Panc1 (cell line): ENCODE data around the gene NCOA3. TPM values are rescaled to one million over a fixed set of nuclear protein-coding genes. Genes with fewer than 3 reads are reported as not detected.

Experiments
- ATAC-seq: fragments of 200-7000 bp; cut with Tn5 transposase; 2 replicates; pipeline ENCODE4 v1.9.1; 2020; ENCODE audit warnings: mild to moderate bottlenecking, moderate library complexity
- BruUV-seq: library from RNA; stranded (reverse); fragments of 400-500 nt; replicated peaks from 2 replicates; lab custom pipeline; 2021; lab: Mats Ljungman, UMichigan
- CTCF ChIA-PET: fragments of 300-600 bp; sonication (Branson Sonifier 250); formaldehyde crosslinking; loops from one replicate; lab custom pipeline; 2022; ENCODE audit warnings: antibody characterized with exemption; lab: Charles Lee
- POLR2A ChIA-PET: fragments of 300-600 bp; sonication (Branson Sonifier 250); formaldehyde crosslinking; loops from one replicate; lab custom pipeline; 2022; ENCODE audit warnings: antibody characterized with exemption; lab: Charles Lee
- DNase-seq: peaks from one replicate; pipeline ENCODE4 v3.0.0-alpha.2; 2010; ENCODE audit warnings: low read depth, low spot score
- H3K27ac ChIP-seq: 2 replicates; pipeline ENCODE4 v1.5.1; 2011; ENCODE audit warnings: mild to moderate bottlenecking, low read length, inconsistent platforms
- H3K27me3 ChIP-seq: fragments of 200-500 bp; sonication (Bioruptor generic); 2 replicates; pipeline ENCODE4 v1.6.0; 2014; ENCODE audit warnings: low read length, inconsistent platforms; ENCODE audit not compliant: control insufficient read depth, insufficient read depth
- H3K36me3 ChIP-seq: fragments of 200-500 bp; sonication (Bioruptor generic); 2 replicates; pipeline ENCODE4 v1.5.1; 2014; ENCODE audit warnings: inconsistent platforms, mild to moderate bottlenecking, low read length, moderate library complexity; ENCODE audit not compliant: control insufficient read depth, insufficient read depth
- H3K4me1 ChIP-seq: 2 replicates; pipeline ENCODE4 v1.5.1; 2011; ENCODE audit warnings: inconsistent platforms, mild to moderate bottlenecking, low read length, moderate library complexity; ENCODE audit not compliant: control insufficient read depth, insufficient read depth
- H3K4me3 ChIP-seq, 2 experiments: 2 replicates each; pipeline ENCODE4 v1.5.1; 2011 to 2012; ENCODE audit warnings: low read depth in 2 of 2, low read length in 2 of 2, mild to moderate bottlenecking in 2 of 2, inconsistent platforms in 1 of 2, moderate library complexity in 1 of 2
- H3K9me3 ChIP-seq: fragments of 200-500 bp; sonication (Bioruptor generic); 2 replicates; pipeline ENCODE4 v1.5.1; 2014; ENCODE audit warnings: low read depth, mild to moderate bottlenecking, inconsistent platforms, low read length, moderate library complexity; ENCODE audit not compliant: control insufficient read depth, insufficient read depth
- CTCF ChIP-seq: fragments of 450-650 bp; IDR thresholded peaks from 2 replicates; pipeline ENCODE4 v1.5.1; 2017; ENCODE audit warnings: mild to moderate bottlenecking
- POLR2AphosphoS5 ChIP-seq: IDR thresholded peaks from 2 replicates; pipeline ENCODE4 v1.6.1; 2012; ENCODE audit warnings: mild to moderate bottlenecking, low read depth, low read length, moderate library complexity
- SIN3A ChIP-seq: IDR thresholded peaks from 2 replicates; pipeline ENCODE4 v1.6.1; 2012; ENCODE audit warnings: low read depth, mild to moderate bottlenecking, low read length, moderate library complexity, borderline replicate concordance; ENCODE audit not compliant: insufficient read depth
- TCF7L2 ChIP-seq: IDR thresholded peaks from 2 replicates; pipeline ENCODE4 v1.6.1; 2011; ENCODE audit warnings: mild to moderate bottlenecking, low read depth, low read length, inconsistent platforms
- in situ Hi-C: cut with HindIII; loops from 2 replicates; pipeline ENCODE4 v1.10.0; 2016; ENCODE audit warnings: low sequenced_read_pairs, low pct_unique_long_range_greater_than_20kb
- intact Hi-C: fragments of 100-400 bp; cut with micrococcal nuclease; formaldehyde crosslinking; loops from one replicate; pipeline ENCODE4 v1.10.0; 2022; ENCODE audit not compliant: unreplicated experiment
- total RNA-seq: library from RNA; stranded (reverse); gene quantifications from one replicate; pipeline ENCODE4 v1.2.1, GENCODE V29; 2021; ENCODE audit not compliant: unreplicated experiment
- TF ChIP-seq, protein P1 (sequence below), 2 experiments: IDR thresholded peaks; 2 replicates each; pipeline ENCODE4 v1.6.1; 2011 to 2012; ENCODE audit warnings: low read depth in 2 of 2, control low read depth in 1 of 2, low read length in 1 of 2, mild to moderate bottlenecking in 1 of 2, moderate library complexity in 1 of 2; ENCODE audit not compliant: insufficient read depth in 1 of 2

Gene NCOA3
- total RNA-seq, 1 experiment from 2014 or later, result 47.7 TPM

GRCh38 chr20:47679462-47679861 lies 177.8 kb downstream of the NCOA3 start:
- in situ Hi-C loops, result no loop called here
- POLR2A ChIA-PET, result interaction anchor here (0.6 kb wide), 1 partner anchor 88 kb away, joined by 3 read pairs; no protein-coding TSS in a partner anchor
- ATAC-seq, result no peak

DNA sequence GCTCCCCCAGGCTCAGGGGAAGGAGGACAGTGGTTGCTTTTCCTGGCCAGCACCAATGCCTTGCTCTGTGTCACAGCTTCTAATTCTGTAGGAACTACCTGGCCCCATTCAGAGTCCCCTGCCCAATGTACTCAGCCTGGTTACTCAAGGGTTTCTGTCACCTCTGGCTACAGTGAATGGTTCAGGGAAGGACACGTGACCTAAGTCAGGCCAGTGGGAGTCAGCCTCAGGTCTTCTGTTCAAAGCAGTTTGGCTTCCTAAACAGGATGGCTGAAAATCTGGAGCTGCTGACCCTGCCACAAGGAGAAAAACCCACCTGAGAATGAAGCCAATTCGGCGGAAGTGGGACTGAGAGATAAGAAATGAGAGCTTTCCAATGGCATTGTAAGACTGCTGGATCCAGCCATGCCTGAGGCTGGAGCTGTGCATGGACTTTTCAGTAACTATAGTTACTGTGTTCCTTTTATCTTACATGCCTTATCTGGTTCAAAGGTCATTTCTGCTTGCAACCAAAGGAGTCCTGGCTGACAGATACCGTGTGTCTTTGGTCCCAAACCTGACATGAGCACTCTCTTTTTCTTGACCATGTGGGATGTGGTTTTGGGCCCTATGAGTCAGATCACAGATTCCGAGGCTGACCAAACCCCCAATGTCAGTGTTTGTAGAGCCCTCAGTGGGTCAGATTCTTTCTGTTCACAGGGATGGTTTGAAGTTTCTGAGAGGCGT lies 179.3 kb downstream of the NCOA3 start:
- Histone ChIP-seq H3K4me3 (no peak overlapping the region), H3K4me1 (no peaks in the 10 kb centered on the region), H3K27me3 (no peaks in the 10 kb centered on the region), H3K36me3 (no peaks in the 10 kb centered on the region), H3K27ac (no peak overlapping the region), H3K9me3 (no peaks in the 10 kb centered on the region)
- DNase-seq (no peak), ATAC-seq (no peak)
- intact Hi-C loops (no loop called here), in situ Hi-C loops (no loop called here)
- TF ChIP-seq, protein P1, sequence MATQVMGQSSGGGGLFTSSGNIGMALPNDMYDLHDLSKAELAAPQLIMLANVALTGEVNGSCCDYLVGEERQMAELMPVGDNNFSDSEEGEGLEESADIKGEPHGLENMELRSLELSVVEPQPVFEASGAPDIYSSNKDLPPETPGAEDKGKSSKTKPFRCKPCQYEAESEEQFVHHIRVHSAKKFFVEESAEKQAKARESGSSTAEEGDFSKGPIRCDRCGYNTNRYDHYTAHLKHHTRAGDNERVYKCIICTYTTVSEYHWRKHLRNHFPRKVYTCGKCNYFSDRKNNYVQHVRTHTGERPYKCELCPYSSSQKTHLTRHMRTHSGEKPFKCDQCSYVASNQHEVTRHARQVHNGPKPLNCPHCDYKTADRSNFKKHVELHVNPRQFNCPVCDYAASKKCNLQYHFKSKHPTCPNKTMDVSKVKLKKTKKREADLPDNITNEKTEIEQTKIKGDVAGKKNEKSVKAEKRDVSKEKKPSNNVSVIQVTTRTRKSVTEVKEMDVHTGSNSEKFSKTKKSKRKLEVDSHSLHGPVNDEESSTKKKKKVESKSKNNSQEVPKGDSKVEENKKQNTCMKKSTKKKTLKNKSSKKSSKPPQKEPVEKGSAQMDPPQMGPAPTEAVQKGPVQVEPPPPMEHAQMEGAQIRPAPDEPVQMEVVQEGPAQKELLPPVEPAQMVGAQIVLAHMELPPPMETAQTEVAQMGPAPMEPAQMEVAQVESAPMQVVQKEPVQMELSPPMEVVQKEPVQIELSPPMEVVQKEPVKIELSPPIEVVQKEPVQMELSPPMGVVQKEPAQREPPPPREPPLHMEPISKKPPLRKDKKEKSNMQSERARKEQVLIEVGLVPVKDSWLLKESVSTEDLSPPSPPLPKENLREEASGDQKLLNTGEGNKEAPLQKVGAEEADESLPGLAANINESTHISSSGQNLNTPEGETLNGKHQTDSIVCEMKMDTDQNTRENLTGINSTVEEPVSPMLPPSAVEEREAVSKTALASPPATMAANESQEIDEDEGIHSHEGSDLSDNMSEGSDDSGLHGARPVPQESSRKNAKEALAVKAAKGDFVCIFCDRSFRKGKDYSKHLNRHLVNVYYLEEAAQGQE (IDR thresholded peaks at IDR 0.05; ENCODE audit: insufficient read depth in 1 of 2, low read depth in 2 of 2, low read length in 1 of 2), result no peak
- no peak for TF ChIP-seq TCF7L2
- TF ChIP-seq POLR2AphosphoS5, result no peak
- no peak for TF ChIP-seq CTCF
- no peak for TF ChIP-seq SIN3A
- ChIA-PET CTCF (no interaction called here), POLR2A (interaction anchor here (0.5 kb wide), 1 partner anchor 12 kb away, joined by 3 read pairs; no protein-coding TSS in a partner anchor)
- BruUV-seq, result no TSS peak

More at GRCh38 chr20:47679462-47679861, 177.8 kb downstream of the NCOA3 start:
- no peaks in the 10 kb centered on the region for H3K4me1 ChIP-seq
- H3K27ac ChIP-seq, result no peak overlapping the region
- no peak overlapping the region for H3K4me3 ChIP-seq
- CTCF ChIA-PET, result interaction anchor here (0.5 kb wide), 1 partner anchor 32 kb away, joined by 3 read pairs; no protein-coding TSS in a partner anchor
- TF ChIP-seq TCF7L2, result no peak
- TF ChIP-seq SIN3A, result no peak
- TF ChIP-seq, protein P1 (IDR thresholded peaks at IDR 0.05; ENCODE audit: insufficient read depth in 1 of 2, low read depth in 2 of 2, low read length in 1 of 2), result no peak
- TF ChIP-seq POLR2AphosphoS5, result no peak
- no peak for TF ChIP-seq CTCF
- no TSS peak for BruUV-seq
- no peaks in the 10 kb centered on the region for H3K36me3 ChIP-seq
- intact Hi-C loops, result loop anchor here (5.0 kb wide), 1 partner anchor 943 kb away; no protein-coding TSS in a partner anchor
- no peak for DNase-seq
- no peaks in the 10 kb centered on the region for H3K9me3 ChIP-seq
- no peaks in the 10 kb centered on the region for H3K27me3 ChIP-seq
